Neural progenitor cell (in vitro differentiated cells): ENCODE data around the gene S100A3. TPM values are rescaled to one million over a fixed set of nuclear protein-coding genes. Genes with fewer than 3 reads are reported as not detected.

ENCODE experiments used
- DNase-seq: peaks from one replicate; pipeline ENCODE4 v3.0.0-alpha.2; 2016; ENCODE audit warnings: low spot score
- H2AFZ ChIP-seq: fragments of 200-600 bp; sonication (generic); replicated peaks from 2 replicates; pipeline ENCODE4 v1.6.1; 2016; ENCODE audit warnings: antibody characterized with exemption
- H3F3A ChIP-seq: fragments of 200-600 bp; sonication (generic); 2 replicates; pipeline ENCODE4 v1.6.1; 2016; ENCODE audit warnings: antibody characterized with exemption, low read depth
- H3K27ac ChIP-seq: fragments of 200-600 bp; sonication (generic); 2 replicates; pipeline ENCODE4 v1.5.1; 2016; ENCODE audit warnings: mild to moderate bottlenecking
- H3K27me3 ChIP-seq: fragments of 200-600 bp; sonication (generic); 2 replicates; pipeline ENCODE4 v1.6.1; 2016; ENCODE audit warnings: mild to moderate bottlenecking, moderate library complexity
- H3K36me3 ChIP-seq: fragments of 200-600 bp; sonication (generic); 2 replicates; pipeline ENCODE4 v1.5.1; 2016
- H3K4me1 ChIP-seq: fragments of 200-600 bp; sonication (generic); 2 replicates; pipeline ENCODE4 v1.6.1; 2016; ENCODE audit warnings: mixed run types
- H3K4me2 ChIP-seq: fragments of 200-600 bp; sonication (generic); 2 replicates; pipeline ENCODE4 v1.6.1; 2016
- H3K4me3 ChIP-seq: fragments of 200-600 bp; sonication (generic); 2 replicates; pipeline ENCODE4 v1.5.1; 2016
- H3K79me2 ChIP-seq: fragments of 200-600 bp; sonication (generic); 2 replicates; pipeline ENCODE4 v1.6.1; 2016; ENCODE audit warnings: low read depth
- H3K9ac ChIP-seq: fragments of 200-600 bp; sonication (generic); 2 replicates; pipeline ENCODE4 v1.6.1; 2016
- H3K9me3 ChIP-seq: fragments of 200-600 bp; sonication (generic); 2 replicates; pipeline ENCODE4 v1.5.1; 2016; ENCODE audit warnings: low read depth
- H4K20me1 ChIP-seq: fragments of 200-600 bp; sonication (generic); 2 replicates; pipeline ENCODE4 v1.6.1; 2016; ENCODE audit warnings: low read depth
- H3K27ac Mint-ChIP-seq: 3 replicates; pipeline ENCODE4 v1.8.0; 2021; ENCODE audit warnings: mixed read lengths
- H3K27me3 Mint-ChIP-seq: 2 replicates; pipeline ENCODE4 v1.8.0; 2022; ENCODE audit warnings: low read depth, mild to moderate bottlenecking, inconsistent platforms, moderate library complexity, mixed read lengths; ENCODE audit not compliant: insufficient read depth
- H3K36me3 Mint-ChIP-seq: 3 replicates; pipeline ENCODE4 v1.8.0; 2021; ENCODE audit warnings: mixed read lengths
- H3K4me1 Mint-ChIP-seq: 3 replicates; pipeline ENCODE4 v1.8.0; 2021; ENCODE audit warnings: mixed read lengths
- H3K4me3 Mint-ChIP-seq: 3 replicates; pipeline ENCODE4 v1.8.0; 2021; ENCODE audit warnings: mild to moderate bottlenecking, moderate library complexity, mixed read lengths
- H3K9me3 Mint-ChIP-seq: 3 replicates; pipeline ENCODE4 v1.8.0; 2020; ENCODE audit warnings: mixed read lengths
- EZH2 ChIP-seq: fragments of 200-600 bp; sonication (generic); IDR thresholded peaks from 2 replicates; pipeline ENCODE4 v1.6.1; 2017; ENCODE audit warnings: antibody characterized with exemption, mild to moderate bottlenecking, moderate library complexity
- EZH2phosphoT487 ChIP-seq: fragments of 200-600 bp; sonication (generic); IDR thresholded peaks from 2 replicates; pipeline ENCODE4 v1.6.1; 2017; ENCODE audit warnings: antibody characterized with exemption
- total RNA-seq: library from RNA; depleted of rRNA; stranded (reverse); fragments of >200 nt; gene quantifications from 2 replicates; pipeline ENCODE4 v1.2.3, GENCODE V29; 2015; ENCODE audit warnings: low replicate concordance
- TF ChIP-seq, protein P1 (sequence below): fragments of 200-600 bp; sonication (generic); IDR thresholded peaks from 2 replicates; pipeline ENCODE4 v1.5.1; 2017; ENCODE audit warnings: antibody characterized with exemption, mild to moderate bottlenecking

Gene S100A3, protein sequence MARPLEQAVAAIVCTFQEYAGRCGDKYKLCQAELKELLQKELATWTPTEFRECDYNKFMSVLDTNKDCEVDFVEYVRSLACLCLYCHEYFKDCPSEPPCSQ
- total RNA-seq, result not detected in 2 replicates

DNA sequence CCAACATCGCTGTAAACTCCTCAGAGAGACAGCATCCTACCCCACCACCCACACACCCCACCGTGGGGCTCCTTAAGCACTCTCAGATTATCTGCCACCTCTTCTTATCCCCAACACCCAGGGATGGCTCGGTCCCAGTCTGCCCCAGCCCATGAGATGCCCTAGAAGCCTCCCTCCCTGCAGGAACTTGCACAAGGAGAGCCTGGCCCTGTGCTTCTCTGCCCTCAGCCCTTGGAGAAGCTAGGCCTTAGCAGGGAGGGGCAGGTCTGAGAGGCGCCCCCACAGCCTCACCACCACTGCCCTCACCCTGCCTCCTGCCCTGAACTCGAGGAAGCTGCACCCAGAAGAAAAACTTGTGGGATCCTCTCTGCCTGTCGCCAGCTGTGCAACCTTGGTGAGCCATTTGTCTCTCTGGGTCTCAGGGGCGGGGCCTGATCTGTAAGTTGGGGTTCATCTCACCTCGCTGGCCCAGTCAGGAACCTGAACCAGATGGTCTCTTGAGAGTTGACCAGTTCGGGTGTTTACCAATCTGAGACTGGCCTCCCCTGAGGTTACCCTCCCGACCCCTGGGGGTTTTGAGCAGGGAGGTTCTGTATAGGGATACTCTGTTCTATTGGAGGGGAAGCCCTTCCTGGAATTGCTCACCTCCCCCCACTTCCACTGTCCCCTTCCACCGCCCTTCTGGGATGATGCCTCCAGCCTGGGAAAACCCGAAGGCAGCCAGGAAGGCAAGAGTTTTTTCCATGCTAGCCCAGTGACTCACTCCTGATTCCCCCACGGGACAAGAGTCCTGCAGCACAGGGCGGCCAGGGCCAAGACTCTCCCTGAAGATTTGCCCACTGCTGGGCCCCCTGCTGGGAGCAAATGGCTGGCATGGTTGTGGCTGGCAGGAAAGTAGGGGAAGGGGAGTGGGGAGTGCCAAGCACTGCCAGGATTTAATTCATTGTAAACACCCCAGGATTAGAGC is at the start of gene S100A3:
Gene S100A3, minus strand, starts transcription at position 537 of the 967 bp plus-strand sequence. CDS start 773 bp downstream, outside the sequence.
- Histone ChIP-seq H4K20me1 (no peaks in the 10 kb centered on the region), H3F3A (no peaks in the 10 kb centered on the region), H3K27ac (no peak within 1 kb of the TSS), H3K36me3 (no peaks in the 10 kb centered on the region), H3K4me3 (no peak within 1 kb of the TSS), H3K27me3 (no peaks in the 10 kb centered on the region), H3K79me2 (no peaks in the 10 kb centered on the region), H3K4me2 (no peak within 1 kb of the TSS), H3K4me1 (peaks cover 30% of the 10 kb centered on the region), H2AFZ (peak within 1 kb of the TSS; percentile 48), H3K9ac (no peak within 1 kb of the TSS), H3K9me3 (no peaks in the 10 kb centered on the region)
- no peaks in the 10 kb centered on the region for H3K9me3 Mint-ChIP-seq
- H3K36me3 Mint-ChIP-seq, result no peaks in the 10 kb centered on the region
- H3K4me1 Mint-ChIP-seq, result peaks cover 70% of the 10 kb centered on the region
- peaks cover 20% of the 10 kb centered on the region for H3K27me3 Mint-ChIP-seq
- TF ChIP-seq EZH2 (no peak), EZH2phosphoT487 (no peak)
- TF ChIP-seq, protein P1, sequence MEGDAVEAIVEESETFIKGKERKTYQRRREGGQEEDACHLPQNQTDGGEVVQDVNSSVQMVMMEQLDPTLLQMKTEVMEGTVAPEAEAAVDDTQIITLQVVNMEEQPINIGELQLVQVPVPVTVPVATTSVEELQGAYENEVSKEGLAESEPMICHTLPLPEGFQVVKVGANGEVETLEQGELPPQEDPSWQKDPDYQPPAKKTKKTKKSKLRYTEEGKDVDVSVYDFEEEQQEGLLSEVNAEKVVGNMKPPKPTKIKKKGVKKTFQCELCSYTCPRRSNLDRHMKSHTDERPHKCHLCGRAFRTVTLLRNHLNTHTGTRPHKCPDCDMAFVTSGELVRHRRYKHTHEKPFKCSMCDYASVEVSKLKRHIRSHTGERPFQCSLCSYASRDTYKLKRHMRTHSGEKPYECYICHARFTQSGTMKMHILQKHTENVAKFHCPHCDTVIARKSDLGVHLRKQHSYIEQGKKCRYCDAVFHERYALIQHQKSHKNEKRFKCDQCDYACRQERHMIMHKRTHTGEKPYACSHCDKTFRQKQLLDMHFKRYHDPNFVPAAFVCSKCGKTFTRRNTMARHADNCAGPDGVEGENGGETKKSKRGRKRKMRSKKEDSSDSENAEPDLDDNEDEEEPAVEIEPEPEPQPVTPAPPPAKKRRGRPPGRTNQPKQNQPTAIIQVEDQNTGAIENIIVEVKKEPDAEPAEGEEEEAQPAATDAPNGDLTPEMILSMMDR, result no peak
- peak within 1 kb of the TSS; percentile 34 for H3K27ac Mint-ChIP-seq
- no peak for DNase-seq
- peak within 1 kb of the TSS; percentile 24 for H3K4me3 Mint-ChIP-seq

GRCh38 chr1:153598309-153599172 is 49.5 kb upstream of the S100A3 start:
- Mint-ChIP-seq H3K27ac (peak overlapping the region; percentile 84), H3K4me1 (peaks cover 21% of the 10 kb centered on the region), H3K27me3 (peaks cover 2% of the 10 kb centered on the region), H3K9me3 (no peaks in the 10 kb centered on the region), H3K36me3 (no peaks in the 10 kb centered on the region), H3K4me3 (no peak overlapping the region)
- peaks cover 8% of the 10 kb centered on the region for H3K4me1 ChIP-seq
- H3K79me2 ChIP-seq, result no peaks in the 10 kb centered on the region
- H3K27ac ChIP-seq, result peak overlapping the region; percentile 65
- H3K9ac ChIP-seq, result no peak overlapping the region
- peak overlapping the region; percentile 82 for H2AFZ ChIP-seq
- H4K20me1 ChIP-seq, result no peaks in the 10 kb centered on the region
- no peak overlapping the region for H3K4me3 ChIP-seq
- no peak for TF ChIP-seq EZH2phosphoT487
- TF ChIP-seq, protein P1, result no peak
- TF ChIP-seq EZH2, result no peak
- no peaks in the 10 kb centered on the region for H3K27me3 ChIP-seq
- no peaks in the 10 kb centered on the region for H3F3A ChIP-seq
- H3K4me2 ChIP-seq, result no peak overlapping the region
- no peaks in the 10 kb centered on the region for H3K9me3 ChIP-seq
- no peak for DNase-seq
- no peaks in the 10 kb centered on the region for H3K36me3 ChIP-seq

DNA sequence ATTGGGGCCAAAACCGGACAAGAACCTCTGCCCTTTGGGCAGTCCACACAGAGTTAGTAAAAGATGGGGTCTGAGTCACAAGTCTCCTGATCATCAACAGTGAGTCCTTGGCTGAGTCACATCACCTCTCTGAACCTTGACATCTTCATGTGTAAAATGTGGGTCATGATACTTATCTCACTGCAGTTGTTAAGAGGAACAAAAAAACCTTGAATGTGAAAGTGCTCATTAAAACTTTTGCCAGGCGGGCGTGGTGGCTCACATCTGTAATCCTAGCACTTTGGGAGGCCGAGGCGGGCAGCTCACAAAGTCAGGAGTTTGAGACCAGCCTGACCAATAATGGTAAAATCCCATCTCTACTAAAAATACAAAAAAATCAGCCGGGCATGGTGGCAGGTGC is 48.1 kb upstream of the S100A3 start:
- TF ChIP-seq EZH2 (no peak), EZH2phosphoT487 (no peak)
- TF ChIP-seq, protein P1, result no peak
- H3K9me3 Mint-ChIP-seq, result no peaks in the 10 kb centered on the region
- no peak overlapping the region for H3K27ac Mint-ChIP-seq
- Histone ChIP-seq H3K4me3 (no peak overlapping the region), H3K9ac (no peak overlapping the region), H3K4me1 (peaks cover 16% of the 10 kb centered on the region), H3K9me3 (no peaks in the 10 kb centered on the region), H2AFZ (no peak overlapping the region), H3K27me3 (no peaks in the 10 kb centered on the region), H3K4me2 (no peak overlapping the region), H4K20me1 (no peaks in the 10 kb centered on the region), H3K79me2 (no peaks in the 10 kb centered on the region), H3F3A (peaks cover 9% of the 10 kb centered on the region), H3K36me3 (no peaks in the 10 kb centered on the region), H3K27ac (no peak overlapping the region)
- no peak for DNase-seq
- H3K27me3 Mint-ChIP-seq, result peaks cover 2% of the 10 kb centered on the region
- no peaks in the 10 kb centered on the region for H3K36me3 Mint-ChIP-seq
- H3K4me1 Mint-ChIP-seq, result peaks cover 29% of the 10 kb centered on the region
- no peak overlapping the region for H3K4me3 Mint-ChIP-seq
